Measurements from ENCODE around the gene NELFCD.

Gene NELFCD

DNA sequence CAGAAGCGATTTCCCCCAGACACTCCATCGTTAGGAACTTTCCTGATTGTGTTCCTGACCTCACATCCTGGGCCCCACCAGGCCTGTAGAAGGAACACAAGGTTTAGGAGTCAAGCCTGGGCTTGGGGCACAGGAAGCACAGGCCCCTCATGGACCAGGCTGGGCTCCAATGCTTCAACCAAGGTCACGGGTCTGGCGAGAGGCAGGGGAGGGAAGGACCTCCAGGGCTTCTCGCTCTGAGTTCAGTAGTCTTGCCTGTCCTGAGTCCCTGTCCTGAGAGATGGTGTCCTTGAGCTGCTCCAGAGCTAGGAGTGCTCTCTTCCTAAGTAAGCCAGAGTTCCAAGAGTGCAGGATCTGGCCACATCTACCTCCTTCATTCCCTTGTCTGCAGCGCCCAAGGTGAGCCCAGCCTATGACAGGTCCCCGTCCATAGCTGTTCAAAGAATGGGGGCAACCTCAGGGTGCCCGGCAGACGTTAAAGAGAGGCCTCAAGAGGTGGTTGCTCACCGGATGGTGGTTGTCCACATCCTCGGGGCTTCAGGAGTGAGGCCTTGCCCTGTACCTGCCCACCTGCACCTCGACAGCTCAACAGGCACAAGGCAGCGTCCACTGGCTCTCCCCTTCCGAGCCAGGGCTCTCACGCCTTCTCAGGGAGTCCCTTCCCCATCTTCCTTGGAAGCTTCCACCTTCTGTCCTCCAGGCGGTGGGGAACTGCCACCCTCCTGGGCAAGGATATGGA is 36.6 kb downstream of the NELFCD start:
- Histone ChIP-seq H3K4me2 (no peak overlapping the region), H3K36me3 (ENCODE audit: insufficient read depth) (no peaks in the 10 kb centered on the region), H3K9ac (no peak overlapping the region), H2AFZ (ENCODE audit: low read depth) (no peak overlapping the region), H3K27ac (no peak overlapping the region), H3K4me3 (IDR thresholded peaks at IDR 0.05; ENCODE audit: insufficient read depth, low read depth, low read length) (no peak overlapping the region), H3K27me3 (ENCODE audit: insufficient read depth, low read depth) (no peaks in the 10 kb centered on the region), H4K20me1 (ENCODE audit: insufficient read depth) (no peaks in the 10 kb centered on the region), H3K4me1 (ENCODE audit: low read depth, poor library complexity, severe bottlenecking) (no peaks in the 10 kb centered on the region), H3K79me2 (ENCODE audit: insufficient read depth, low read depth) (no peaks in the 10 kb centered on the region)
- TF ChIP-seq, protein P1, sequence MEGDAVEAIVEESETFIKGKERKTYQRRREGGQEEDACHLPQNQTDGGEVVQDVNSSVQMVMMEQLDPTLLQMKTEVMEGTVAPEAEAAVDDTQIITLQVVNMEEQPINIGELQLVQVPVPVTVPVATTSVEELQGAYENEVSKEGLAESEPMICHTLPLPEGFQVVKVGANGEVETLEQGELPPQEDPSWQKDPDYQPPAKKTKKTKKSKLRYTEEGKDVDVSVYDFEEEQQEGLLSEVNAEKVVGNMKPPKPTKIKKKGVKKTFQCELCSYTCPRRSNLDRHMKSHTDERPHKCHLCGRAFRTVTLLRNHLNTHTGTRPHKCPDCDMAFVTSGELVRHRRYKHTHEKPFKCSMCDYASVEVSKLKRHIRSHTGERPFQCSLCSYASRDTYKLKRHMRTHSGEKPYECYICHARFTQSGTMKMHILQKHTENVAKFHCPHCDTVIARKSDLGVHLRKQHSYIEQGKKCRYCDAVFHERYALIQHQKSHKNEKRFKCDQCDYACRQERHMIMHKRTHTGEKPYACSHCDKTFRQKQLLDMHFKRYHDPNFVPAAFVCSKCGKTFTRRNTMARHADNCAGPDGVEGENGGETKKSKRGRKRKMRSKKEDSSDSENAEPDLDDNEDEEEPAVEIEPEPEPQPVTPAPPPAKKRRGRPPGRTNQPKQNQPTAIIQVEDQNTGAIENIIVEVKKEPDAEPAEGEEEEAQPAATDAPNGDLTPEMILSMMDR (conservative IDR thresholded peaks at IDR 0.05; ENCODE audit: low read depth, low read length): no peak

DNA sequence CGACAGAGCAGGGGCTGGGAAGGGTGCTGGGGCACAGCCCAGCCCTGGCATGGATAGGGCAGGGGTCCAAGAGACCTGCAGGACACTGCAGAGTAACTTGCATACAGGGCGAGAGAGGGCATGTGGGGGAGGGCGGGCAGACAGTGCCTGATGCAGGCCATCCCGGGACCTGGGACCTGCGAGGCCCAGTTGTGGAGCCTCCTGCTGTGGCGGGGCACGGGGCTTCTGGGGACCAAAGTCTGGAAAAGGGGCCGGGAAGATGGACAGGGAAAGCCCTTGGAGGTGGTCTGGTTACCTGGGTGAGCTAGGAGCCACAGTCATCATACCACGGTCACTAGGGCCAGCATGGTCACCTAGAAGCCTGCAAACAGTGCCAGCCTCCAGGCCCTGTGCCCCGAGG is 37.8 kb downstream of the NELFCD start:
- H3K4me1 ChIP-seq (ENCODE audit: low read depth, poor library complexity, severe bottlenecking): no peaks in the 10 kb centered on the region
- TF ChIP-seq, protein P1 (conservative IDR thresholded peaks at IDR 0.05; ENCODE audit: low read depth, low read length): no peak
- H3K27me3 ChIP-seq (ENCODE audit: insufficient read depth, low read depth): no peaks in the 10 kb centered on the region
- H3K4me3 ChIP-seq (IDR thresholded peaks at IDR 0.05; ENCODE audit: insufficient read depth, low read depth, low read length): no peak overlapping the region
- H3K79me2 ChIP-seq (ENCODE audit: insufficient read depth, low read depth): no peaks in the 10 kb centered on the region
- no peak overlapping the region for H3K4me2 ChIP-seq
- no peak overlapping the region for H3K27ac ChIP-seq
- no peaks in the 10 kb centered on the region for H3K36me3 ChIP-seq (ENCODE audit: insufficient read depth)
- H2AFZ ChIP-seq (ENCODE audit: low read depth): no peak overlapping the region
- no peaks in the 10 kb centered on the region for H4K20me1 ChIP-seq (ENCODE audit: insufficient read depth)
- H3K9ac ChIP-seq: no peak overlapping the region

DNA sequence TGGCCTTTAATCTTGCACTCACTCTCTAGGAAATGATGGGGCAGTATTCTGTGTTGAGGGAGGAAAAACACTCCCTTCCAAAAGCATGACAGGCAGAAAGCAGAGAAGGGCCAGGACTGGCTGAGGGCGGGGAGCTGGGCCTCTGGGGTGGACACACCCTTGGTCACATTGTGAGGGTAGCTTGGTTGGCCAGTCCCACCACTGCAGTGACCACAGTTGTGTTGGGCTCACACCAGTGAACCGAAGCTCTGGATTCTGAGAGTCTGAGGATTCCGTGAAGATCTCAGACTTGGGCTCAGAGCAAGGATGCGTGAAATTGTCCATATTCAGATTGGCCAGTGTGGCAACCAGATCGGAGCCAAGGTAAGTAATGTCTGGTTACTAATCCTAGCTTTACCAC is 38.2 kb downstream of the NELFCD start, which contains the start of gene TUBB1:
TSS of gene TUBB1 (plus strand) at position 213 of the 400 bp plus-strand sequence. CDS start at position 307, 94 bp downstream.
- no peak within 1 kb of the TSS for H3K27ac ChIP-seq
- H3K9ac ChIP-seq: no peak within 1 kb of the TSS

DNA sequence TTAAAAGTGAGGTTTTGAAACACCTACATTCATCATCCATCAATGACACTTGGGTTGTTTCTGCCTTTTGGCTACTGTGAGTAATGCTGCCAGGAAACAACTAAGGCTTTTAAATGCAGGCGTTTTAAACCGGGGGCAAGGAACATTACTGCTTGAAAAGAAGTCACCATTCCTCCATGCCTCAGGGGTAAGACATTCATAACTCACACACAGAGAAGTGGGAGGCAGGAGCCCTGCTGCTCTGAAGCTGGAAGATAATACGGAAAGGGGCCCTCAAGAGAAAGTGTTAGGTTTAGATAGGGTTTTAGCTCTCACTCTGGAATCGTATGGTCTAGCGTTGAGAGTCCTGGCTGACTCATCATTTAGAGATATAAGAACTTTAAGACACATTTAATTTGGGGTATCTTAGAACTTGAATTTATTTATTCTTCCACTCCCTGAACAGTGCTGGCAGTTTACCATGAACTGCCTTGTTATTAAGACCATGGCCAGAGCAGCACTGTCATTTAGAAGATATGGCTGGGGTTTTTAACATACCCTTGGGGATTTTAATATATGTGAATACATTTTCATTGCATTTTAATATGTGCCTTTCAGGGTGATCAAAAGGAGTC is 40.0 kb downstream of the NELFCD start:
- Histone ChIP-seq H3K79me2 (ENCODE audit: insufficient read depth, low read depth) (peaks cover 6% of the 10 kb centered on the region; the same call in 1 of the 2 replicates), H3K27ac (no peak overlapping the region), H3K27me3 (ENCODE audit: insufficient read depth, low read depth) (no peaks in the 10 kb centered on the region), H3K4me2 (no peak overlapping the region), H3K36me3 (ENCODE audit: insufficient read depth) (no peaks in the 10 kb centered on the region), H2AFZ (ENCODE audit: low read depth) (no peak overlapping the region), H3K4me3 (IDR thresholded peaks at IDR 0.05; ENCODE audit: insufficient read depth, low read depth, low read length) (no peak overlapping the region), H4K20me1 (ENCODE audit: insufficient read depth) (no peaks in the 10 kb centered on the region), H3K9ac (no peak overlapping the region), H3K4me1 (ENCODE audit: low read depth, poor library complexity, severe bottlenecking) (no peaks in the 10 kb centered on the region)
- TF ChIP-seq, protein P1 (conservative IDR thresholded peaks at IDR 0.05; ENCODE audit: low read depth, low read length): no peak

More for the DNA sequence above, 38.2 kb downstream of the NELFCD start, which contains the start of gene TUBB1:
- H3K27me3 ChIP-seq (ENCODE audit: insufficient read depth, low read depth): no peaks in the 10 kb centered on the region
- TF ChIP-seq, protein P1 (conservative IDR thresholded peaks at IDR 0.05; ENCODE audit: low read depth, low read length): no peak
- no peak within 1 kb of the TSS for H3K4me3 ChIP-seq (IDR thresholded peaks at IDR 0.05; ENCODE audit: insufficient read depth, low read depth, low read length)
- H3K4me2 ChIP-seq: no peak within 1 kb of the TSS
- no peaks in the 10 kb centered on the region for H3K36me3 ChIP-seq (ENCODE audit: insufficient read depth)
- no peaks in the 10 kb centered on the region for H3K4me1 ChIP-seq (ENCODE audit: low read depth, poor library complexity, severe bottlenecking)
- H2AFZ ChIP-seq (ENCODE audit: low read depth): no peak within 1 kb of the TSS
- no peaks in the 10 kb centered on the region for H3K79me2 ChIP-seq (ENCODE audit: insufficient read depth, low read depth)
- no peaks in the 10 kb centered on the region for H4K20me1 ChIP-seq (ENCODE audit: insufficient read depth)

All from KMS-11 (cell line).